ENCODE measurements around the gene KCNE1.

DNA sequence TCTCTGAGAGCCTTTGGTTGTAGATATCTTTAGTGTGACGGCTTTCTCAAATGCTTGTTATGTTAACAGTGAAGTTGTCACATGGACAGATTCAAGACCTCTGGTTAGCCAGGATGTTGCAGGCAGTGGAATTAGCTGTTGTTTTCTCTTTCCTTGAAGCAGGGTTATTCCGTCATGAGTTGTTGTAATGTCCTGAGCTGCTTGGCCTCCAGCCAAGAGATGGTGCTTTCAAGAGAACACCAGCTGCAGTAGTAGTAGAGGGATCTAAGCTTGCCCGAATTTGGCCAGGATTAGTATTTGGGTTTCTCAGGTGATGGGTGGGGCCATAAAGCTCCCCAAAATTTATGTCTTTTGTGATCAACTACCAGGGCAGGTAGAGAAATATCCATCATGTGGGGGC is 13.4 kb downstream of the KCNE1 start:
- TF ChIP-seq, protein P1, sequence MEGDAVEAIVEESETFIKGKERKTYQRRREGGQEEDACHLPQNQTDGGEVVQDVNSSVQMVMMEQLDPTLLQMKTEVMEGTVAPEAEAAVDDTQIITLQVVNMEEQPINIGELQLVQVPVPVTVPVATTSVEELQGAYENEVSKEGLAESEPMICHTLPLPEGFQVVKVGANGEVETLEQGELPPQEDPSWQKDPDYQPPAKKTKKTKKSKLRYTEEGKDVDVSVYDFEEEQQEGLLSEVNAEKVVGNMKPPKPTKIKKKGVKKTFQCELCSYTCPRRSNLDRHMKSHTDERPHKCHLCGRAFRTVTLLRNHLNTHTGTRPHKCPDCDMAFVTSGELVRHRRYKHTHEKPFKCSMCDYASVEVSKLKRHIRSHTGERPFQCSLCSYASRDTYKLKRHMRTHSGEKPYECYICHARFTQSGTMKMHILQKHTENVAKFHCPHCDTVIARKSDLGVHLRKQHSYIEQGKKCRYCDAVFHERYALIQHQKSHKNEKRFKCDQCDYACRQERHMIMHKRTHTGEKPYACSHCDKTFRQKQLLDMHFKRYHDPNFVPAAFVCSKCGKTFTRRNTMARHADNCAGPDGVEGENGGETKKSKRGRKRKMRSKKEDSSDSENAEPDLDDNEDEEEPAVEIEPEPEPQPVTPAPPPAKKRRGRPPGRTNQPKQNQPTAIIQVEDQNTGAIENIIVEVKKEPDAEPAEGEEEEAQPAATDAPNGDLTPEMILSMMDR (IDR thresholded peaks at IDR 0.05), result no peak
- TF ChIP-seq POLR2A (IDR thresholded peaks at IDR 0.05), result no peak
